GM12872 (cell line): ENCODE measurements around the gene LDLRAD4.

Source experiments
- TF ChIP-seq, protein P1 (sequence below): IDR thresholded peaks from 3 replicates; pipeline ENCODE4 v1.5.1; 2011; ENCODE audit warnings: low read depth, mild to moderate bottlenecking, low read length, moderate library complexity; ENCODE audit not compliant: insufficient read depth

LDLRAD4 gene

DNA sequence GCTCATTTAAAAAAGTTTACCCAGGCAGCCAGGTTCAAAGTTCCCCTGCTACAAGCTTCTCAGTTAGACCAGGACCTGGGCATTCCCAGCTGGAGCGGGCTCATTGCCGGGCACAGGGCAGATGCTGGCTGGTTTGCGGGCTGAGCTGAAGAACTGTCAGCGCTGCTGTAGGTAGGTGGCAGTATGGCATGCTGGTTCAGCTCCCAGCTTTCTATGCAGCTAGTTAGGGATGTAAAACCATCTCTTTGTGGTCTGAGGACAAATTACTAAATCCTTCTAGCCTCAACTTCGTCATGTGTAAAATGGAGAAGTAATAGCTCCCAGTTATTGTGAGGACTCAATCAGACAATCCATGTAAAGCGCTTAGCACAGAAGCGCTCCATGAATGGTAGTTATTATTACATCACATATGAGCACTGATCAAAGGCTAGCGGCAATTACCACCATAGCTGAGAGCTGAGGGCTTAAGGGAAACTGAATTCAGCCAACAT lies 2.4 kb upstream of the LDLRAD4 start:
- TF ChIP-seq, protein P1, sequence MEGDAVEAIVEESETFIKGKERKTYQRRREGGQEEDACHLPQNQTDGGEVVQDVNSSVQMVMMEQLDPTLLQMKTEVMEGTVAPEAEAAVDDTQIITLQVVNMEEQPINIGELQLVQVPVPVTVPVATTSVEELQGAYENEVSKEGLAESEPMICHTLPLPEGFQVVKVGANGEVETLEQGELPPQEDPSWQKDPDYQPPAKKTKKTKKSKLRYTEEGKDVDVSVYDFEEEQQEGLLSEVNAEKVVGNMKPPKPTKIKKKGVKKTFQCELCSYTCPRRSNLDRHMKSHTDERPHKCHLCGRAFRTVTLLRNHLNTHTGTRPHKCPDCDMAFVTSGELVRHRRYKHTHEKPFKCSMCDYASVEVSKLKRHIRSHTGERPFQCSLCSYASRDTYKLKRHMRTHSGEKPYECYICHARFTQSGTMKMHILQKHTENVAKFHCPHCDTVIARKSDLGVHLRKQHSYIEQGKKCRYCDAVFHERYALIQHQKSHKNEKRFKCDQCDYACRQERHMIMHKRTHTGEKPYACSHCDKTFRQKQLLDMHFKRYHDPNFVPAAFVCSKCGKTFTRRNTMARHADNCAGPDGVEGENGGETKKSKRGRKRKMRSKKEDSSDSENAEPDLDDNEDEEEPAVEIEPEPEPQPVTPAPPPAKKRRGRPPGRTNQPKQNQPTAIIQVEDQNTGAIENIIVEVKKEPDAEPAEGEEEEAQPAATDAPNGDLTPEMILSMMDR = peak; percentile 62

DNA sequence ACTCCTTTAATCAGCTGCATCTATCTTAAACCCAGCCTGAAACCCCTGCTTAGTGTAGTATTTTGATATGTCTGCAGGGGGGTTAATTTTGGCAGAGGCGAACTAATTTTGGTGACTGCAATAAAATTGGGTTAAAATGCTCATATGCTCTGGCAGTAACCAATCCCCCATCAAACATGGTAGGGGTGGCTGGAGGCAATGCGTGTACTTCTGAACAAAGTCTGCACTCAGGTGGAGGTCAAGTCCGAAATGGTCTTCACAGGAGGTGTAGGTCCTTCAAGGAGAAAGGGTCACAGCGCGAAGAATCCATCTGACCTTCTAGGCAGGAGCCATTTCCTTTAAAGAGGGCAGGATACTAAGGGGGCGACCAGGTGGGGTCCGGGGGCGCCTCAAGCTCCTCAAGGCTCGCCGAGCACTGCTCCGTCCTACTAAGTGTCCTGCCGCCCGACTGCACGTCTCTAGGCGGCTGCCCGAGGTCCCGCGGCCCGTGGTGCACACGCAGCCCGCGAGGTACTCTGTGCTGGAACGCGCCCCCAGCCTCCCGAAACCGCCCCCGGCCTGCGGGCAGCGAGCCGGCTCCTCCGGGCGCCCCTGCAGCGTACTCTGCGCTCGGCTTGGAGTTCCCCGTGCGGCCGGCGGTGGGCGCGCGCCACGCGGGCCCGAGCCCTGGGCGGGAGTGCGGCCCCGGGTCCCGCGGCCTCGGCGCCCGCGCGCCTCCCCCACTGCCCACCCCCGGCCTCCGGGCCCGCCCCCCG lies 1.7 kb upstream of the LDLRAD4 start:
- TF ChIP-seq, protein P1 = peak; percentile 31; the same call in 1 of the 3 replicates

DNA sequence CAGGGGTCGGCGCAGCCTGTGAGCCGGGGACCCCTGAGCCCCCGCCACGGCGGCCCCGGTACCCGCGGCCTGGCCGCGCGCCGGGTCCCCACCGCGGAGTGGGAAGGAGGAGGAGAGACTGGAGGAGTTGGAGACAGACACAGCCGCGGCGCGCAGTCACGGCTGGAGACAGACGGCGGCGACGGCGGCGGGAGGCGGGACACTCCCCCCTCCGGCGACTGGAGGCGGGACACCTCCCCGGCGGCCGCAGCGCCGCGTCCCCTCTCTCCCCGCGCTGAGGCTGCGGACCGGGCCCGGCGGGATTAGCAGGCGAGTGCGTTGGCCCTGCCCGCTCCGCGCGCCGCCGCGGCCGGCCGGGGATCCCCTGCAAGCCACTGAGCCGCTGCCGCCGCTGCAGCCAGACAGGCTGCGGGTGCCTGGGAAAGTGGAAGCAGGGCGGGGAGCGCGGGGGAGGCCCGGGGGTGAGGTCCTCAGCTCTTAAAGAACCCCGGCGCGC lies 1.0 kb upstream of the LDLRAD4 start:
- TF ChIP-seq, protein P1 = no peak

DNA sequence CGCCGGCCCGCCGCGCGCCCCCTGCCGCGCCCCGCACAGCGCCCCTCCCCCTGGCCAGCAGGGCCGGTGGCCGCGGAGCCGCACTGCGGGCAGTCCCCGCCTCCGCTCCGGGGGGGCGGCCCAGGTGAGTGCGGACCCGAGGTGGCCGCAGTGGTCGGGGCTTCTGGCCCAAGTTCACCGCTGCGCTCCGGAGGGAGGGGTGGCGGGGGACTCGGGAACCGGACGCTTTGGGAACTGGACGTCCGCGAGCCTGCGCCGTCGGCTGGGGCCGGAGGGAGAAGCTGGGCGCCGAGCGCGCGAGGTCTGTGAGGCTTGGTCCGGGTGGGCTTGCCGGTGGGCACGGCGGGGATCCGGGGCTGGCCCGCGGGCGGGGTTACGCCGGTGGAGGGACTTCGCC lies 591 bp upstream of the LDLRAD4 start:
- TF ChIP-seq, protein P1 = no peak

DNA sequence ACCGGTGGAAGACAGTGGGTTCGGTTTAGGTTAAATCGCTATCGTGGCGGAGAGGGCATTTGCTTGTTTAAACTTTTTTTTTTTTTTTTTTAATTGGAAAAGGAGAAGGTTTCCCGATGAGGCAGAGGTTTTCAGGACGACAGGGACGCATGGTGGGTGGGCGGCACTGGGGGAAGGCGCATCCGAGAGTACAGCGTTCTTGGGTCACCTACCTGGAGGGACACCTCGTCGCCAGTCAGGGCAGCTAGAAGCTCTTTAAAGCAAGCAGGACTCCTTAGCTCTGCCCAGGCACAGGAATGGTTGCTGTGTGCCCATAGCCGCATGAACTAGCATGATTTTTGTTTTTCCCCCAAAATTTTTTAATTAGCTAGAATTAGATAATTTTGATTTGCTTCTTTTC lies 437 bp downstream of the LDLRAD4 start:
- TF ChIP-seq, protein P1 = no peak

DNA sequence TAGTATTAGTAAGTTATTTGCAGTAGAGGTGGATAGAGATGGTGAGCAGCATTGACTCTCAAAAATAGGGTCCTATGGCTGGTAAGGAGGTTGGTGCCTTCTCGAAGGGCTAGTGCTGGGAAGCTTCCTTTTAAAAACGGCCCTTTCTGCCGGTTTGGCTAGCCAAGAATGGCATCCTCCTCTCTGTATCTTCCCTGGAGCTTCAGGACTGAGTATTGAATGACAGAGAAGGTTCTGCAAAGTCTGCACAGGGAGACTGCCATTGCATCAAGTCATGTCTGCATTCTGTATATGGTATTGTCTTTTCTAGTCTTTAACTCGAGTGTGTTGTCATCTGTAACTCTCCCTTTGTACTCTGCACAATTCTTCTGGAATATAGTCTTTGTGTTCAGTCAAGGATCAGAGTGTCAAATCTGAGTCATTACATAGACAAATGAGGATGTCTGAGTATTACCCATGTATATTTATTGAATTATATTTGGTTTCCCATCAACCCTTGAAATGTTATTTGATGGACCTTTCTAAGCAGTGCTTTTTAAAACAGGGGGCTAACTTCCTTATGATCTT lies 1.1 kb downstream of the LDLRAD4 start:
- TF ChIP-seq, protein P1 = no peak

DNA sequence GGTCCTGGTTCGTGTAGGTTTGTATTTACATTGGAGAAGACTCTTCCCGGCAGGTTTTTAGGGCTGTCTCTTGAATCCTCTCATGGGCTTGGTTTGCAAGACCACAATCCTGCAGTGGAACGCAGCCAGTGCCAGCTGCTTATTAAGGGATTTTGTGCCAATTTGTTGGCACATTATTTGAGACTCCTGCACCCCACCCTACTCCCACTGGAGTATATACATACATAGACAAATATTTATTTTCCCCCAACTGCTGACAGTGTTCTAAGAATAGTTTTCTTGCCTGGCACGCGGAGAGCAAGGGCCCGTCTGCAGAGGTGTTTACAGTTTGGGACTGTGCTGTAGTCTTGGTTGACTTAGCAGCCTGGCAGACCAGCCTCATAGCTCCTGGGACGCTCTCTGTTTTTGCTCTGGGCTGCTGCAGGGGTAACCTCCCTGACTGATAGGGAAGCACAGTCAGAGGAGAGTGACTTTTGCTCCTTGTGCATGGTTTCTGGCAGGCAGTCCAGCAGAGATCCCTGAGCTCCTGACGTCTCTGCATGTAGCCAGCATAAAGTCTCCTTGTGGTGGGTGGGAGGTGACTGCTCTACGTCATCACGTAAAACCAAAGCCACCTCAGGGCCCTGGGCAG lies 1.9 kb downstream of the LDLRAD4 start:
- TF ChIP-seq, protein P1 = no peak
